OCI-LY3 (cell line): ENCODE data around the gene ANKRA2.

Experiments
- H2AFZ ChIP-seq: fragments of 200-600, 300-600 bp; shearing (Covaris generic); 2 replicates; pipeline ENCODE4 v1.6.0; 2014; ENCODE audit warnings: antibody characterized with exemption, low read depth, low read length
- H3K27ac ChIP-seq: fragments of 200-600, 300-600 bp; sonication (generic); 2 replicates; pipeline ENCODE4 v1.5.1; 2014; ENCODE audit warnings: mild to moderate bottlenecking, low read length, moderate library complexity, mixed read lengths
- H3K27me3 ChIP-seq: fragments of 200-600, 300-600 bp; sonication (generic); 2 replicates; pipeline ENCODE4 v1.6.1; 2014; ENCODE audit warnings: low read depth, low read length, mixed read lengths
- H3K36me3 ChIP-seq: fragments of 200-600, 300-600 bp; sonication (generic); replicated peaks from 2 replicates; pipeline ENCODE3; 2014; ENCODE audit warnings: low read depth, low read length, mixed read lengths
- H3K4me1 ChIP-seq: fragments of 300-600, 200-600 bp; sonication (generic); 2 replicates; pipeline ENCODE4 v1.6.1; 2014; ENCODE audit warnings: low read length, mixed read lengths
- H3K4me2 ChIP-seq: fragments of 200-600, 300-600 bp; sonication (generic); 2 replicates; pipeline ENCODE4 v1.6.1; 2014; ENCODE audit warnings: low read length, mixed read lengths
- H3K4me3 ChIP-seq: fragments of 300-600, 200-600 bp; sonication (generic); 2 replicates; pipeline ENCODE4 v1.5.1; 2014; ENCODE audit warnings: antibody characterized with exemption, mild to moderate bottlenecking, low read length, moderate library complexity
- H3K79me2 ChIP-seq: fragments of 300-600, 200-600 bp; shearing (Covaris generic); 2 replicates; pipeline ENCODE4 v1.6.1; 2014; ENCODE audit warnings: mild to moderate bottlenecking, low read length, mixed read lengths
- H3K9ac ChIP-seq: fragments of 300-600, 200-600 bp; shearing (Covaris generic); 2 replicates; pipeline ENCODE4 v1.6.0; 2014; ENCODE audit warnings: mild to moderate bottlenecking, low read length, moderate library complexity
- H3K9me3 ChIP-seq: fragments of 200-600, 300-600 bp; shearing (Covaris generic); 2 replicates; pipeline ENCODE4 v1.6.1; 2014; ENCODE audit warnings: low read length, mixed read lengths; ENCODE audit not compliant: insufficient read depth
- H4K20me1 ChIP-seq: fragments of 200-600, 300-600 bp; sonication (generic); 2 replicates; pipeline ENCODE4 v1.6.1; 2016; ENCODE audit warnings: low read length, mixed read lengths; ENCODE audit not compliant: insufficient read depth
- CTCF ChIP-seq: fragments of 200-600, 300-600 bp; sonication (generic); IDR thresholded peaks from 2 replicates; pipeline ENCODE4 v1.5.1; 2014; ENCODE audit warnings: antibody characterized with exemption, low read length, low read depth
- EZH2phosphoT487 ChIP-seq: fragments of 200-600 bp; shearing (Covaris generic); IDR thresholded peaks from 2 replicates; pipeline ENCODE4 v1.6.1; 2018; ENCODE audit warnings: antibody characterized with exemption, mixed run types, low read depth

The ANKRA2 gene

DNA sequence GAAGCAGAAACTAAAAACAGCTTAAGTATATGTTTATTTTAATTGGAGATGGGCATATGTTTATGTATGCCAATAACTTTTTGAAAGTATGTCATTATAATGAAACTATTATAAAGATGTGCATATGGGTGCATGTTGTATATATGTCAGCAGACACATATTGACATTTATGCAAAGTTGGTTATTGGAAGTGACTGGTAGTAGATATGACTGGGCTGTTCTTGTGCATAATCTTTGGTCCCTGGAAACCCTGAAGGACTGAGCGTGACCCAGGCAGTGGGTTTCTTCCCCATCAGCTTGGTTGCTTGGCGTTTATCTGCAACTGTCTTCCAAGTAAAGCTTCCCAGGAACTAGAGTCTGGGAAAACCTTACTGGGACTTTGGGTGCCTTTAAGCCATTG, 25.7 kb downstream of the ANKRA2 start:
- no peaks in the 10 kb centered on the region for H3K79me2 ChIP-seq
- no peak overlapping the region for H3K4me2 ChIP-seq
- TF ChIP-seq CTCF: no peak
- no peak for TF ChIP-seq EZH2phosphoT487
- no peaks in the 10 kb centered on the region for H3K27me3 ChIP-seq
- H3K4me1 ChIP-seq: peaks cover 30% of the 10 kb centered on the region
- H4K20me1 ChIP-seq: no peaks in the 10 kb centered on the region
- H3K4me3 ChIP-seq: no peak overlapping the region
- no peaks in the 10 kb centered on the region for H3K36me3 ChIP-seq
- H3K9ac ChIP-seq: no peak overlapping the region
- H3K9me3 ChIP-seq: no peaks in the 10 kb centered on the region
- no peak overlapping the region for H2AFZ ChIP-seq
- no peak overlapping the region for H3K27ac ChIP-seq

DNA sequence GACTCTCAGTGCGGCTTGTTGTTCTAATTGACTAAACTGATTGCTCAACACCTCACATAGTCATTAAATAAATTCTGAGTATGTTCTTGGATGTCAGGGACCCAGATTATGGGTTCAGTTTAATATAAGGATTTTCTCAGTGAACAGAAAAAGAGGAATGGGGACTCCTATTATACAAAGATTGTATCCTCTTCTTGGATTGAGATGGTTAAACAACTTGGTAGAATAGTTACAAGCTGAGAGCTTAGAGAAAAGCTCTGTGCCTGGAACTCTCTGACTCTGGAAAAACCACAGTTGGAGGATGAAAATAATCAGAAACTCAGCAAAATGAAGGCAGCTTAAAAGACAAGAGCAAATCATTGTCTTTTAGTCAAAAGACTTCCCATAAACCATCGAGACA, 30.5 kb downstream of the ANKRA2 start:
- no peak overlapping the region for H3K27ac ChIP-seq
- no peaks in the 10 kb centered on the region for H3K9me3 ChIP-seq
- H3K4me1 ChIP-seq: peaks cover 2% of the 10 kb centered on the region; the same call in 1 of the 2 replicates
- H3K4me2 ChIP-seq: no peak overlapping the region
- no peak overlapping the region for H3K4me3 ChIP-seq
- no peak for TF ChIP-seq CTCF
- TF ChIP-seq EZH2phosphoT487: no peak
- H3K36me3 ChIP-seq: no peaks in the 10 kb centered on the region
- no peaks in the 10 kb centered on the region for H3K79me2 ChIP-seq
- no peaks in the 10 kb centered on the region for H3K27me3 ChIP-seq
- H2AFZ ChIP-seq: no peak overlapping the region
- no peak overlapping the region for H3K9ac ChIP-seq
- H4K20me1 ChIP-seq: no peaks in the 10 kb centered on the region

GRCh38 chr5:73534011-73534644, 31.3 kb downstream of the ANKRA2 start:
- Histone ChIP-seq H3K9me3 (no peaks in the 10 kb centered on the region), H4K20me1 (no peaks in the 10 kb centered on the region), H2AFZ (no peak overlapping the region), H3K79me2 (no peaks in the 10 kb centered on the region), H3K9ac (no peak overlapping the region), H3K27me3 (no peaks in the 10 kb centered on the region), H3K4me2 (no peak overlapping the region), H3K4me3 (no peak overlapping the region), H3K4me1 (no peaks in the 10 kb centered on the region), H3K36me3 (no peaks in the 10 kb centered on the region), H3K27ac (no peak overlapping the region)
- TF ChIP-seq EZH2phosphoT487: no peak

GRCh38 chr5:73532195-73532594, 33.2 kb downstream of the ANKRA2 start:
- no peak overlapping the region for H2AFZ ChIP-seq
- no peak overlapping the region for H3K4me2 ChIP-seq
- no peaks in the 10 kb centered on the region for H3K79me2 ChIP-seq
- no peaks in the 10 kb centered on the region for H3K36me3 ChIP-seq
- H3K9ac ChIP-seq: no peak overlapping the region
- peaks cover 5% of the 10 kb centered on the region; the same call in 1 of the 2 replicates for H3K4me1 ChIP-seq
- TF ChIP-seq CTCF: no peak
- TF ChIP-seq EZH2phosphoT487: no peak
- no peaks in the 10 kb centered on the region for H3K9me3 ChIP-seq
- H4K20me1 ChIP-seq: no peaks in the 10 kb centered on the region
- no peak overlapping the region for H3K27ac ChIP-seq
- H3K27me3 ChIP-seq: no peaks in the 10 kb centered on the region
- no peak overlapping the region for H3K4me3 ChIP-seq
